Esophagus muscularis mucosa (tissue), 4 donors: ENCODE results near the gene PCDH17. TPM values are rescaled to one million over a fixed set of nuclear protein-coding genes. Genes with fewer than 3 reads are reported as not detected.

Experiments
- DNase-seq: peaks from one replicate; pipeline ENCODE4 v3.0.0-alpha.2; 2017; ENCODE audit errors: extremely low spot score
- H3K27ac ChIP-seq, 4 donors: fragments of 200-600 bp; sonication (generic); replicated peaks in 1 of 4; 1 replicate in 3 of 4; 2 replicates in 1 of 4; pipeline ENCODE4 v1.5.1; 2016 to 2019; ENCODE audit warnings: mild to moderate bottlenecking in 1 of 4
- H3K27me3 ChIP-seq, 4 donors: fragments of 200-600 bp; sonication (generic); one replicate each; pipeline versions ENCODE4 v1.5.1 to v1.6.0; 2016 to 2019
- H3K36me3 ChIP-seq, 4 donors: fragments of 200-600 bp; sonication (generic); one replicate each; pipeline ENCODE4 v1.5.1; 2016 to 2019
- H3K4me1 ChIP-seq, 4 donors: fragments of 200-600 bp; sonication (generic); one replicate each; pipeline ENCODE4 v1.5.1; 2016 to 2019
- H3K4me3 ChIP-seq, 4 donors: fragments of 200-600 bp; sonication (generic); 1 replicate in 2 of 4; 2 replicates in 2 of 4; pipeline ENCODE4 v1.5.1; 2016 to 2019; ENCODE audit warnings: mild to moderate bottlenecking in 4 of 4, moderate library complexity in 1 of 4
- H3K9me3 ChIP-seq, 4 donors: fragments of 200-600 bp; sonication (generic); 1 replicate in 3 of 4; 2 replicates in 1 of 4; pipeline ENCODE4 v1.5.1; 2016 to 2019
- EP300 ChIP-seq: sonication (generic); formaldehyde crosslinking; IDR thresholded peaks from one replicate; pipeline ENCODE4 v1.6.1; 2017; ENCODE audit warnings: antibody characterized with exemption
- POLR2A ChIP-seq: fragments of 450-650 bp; IDR thresholded peaks from one replicate; pipeline ENCODE4 v1.6.1; 2017; ENCODE audit warnings: antibody characterized with exemption, moderate library complexity, mild to moderate bottlenecking, low read depth
- POLR2AphosphoS5 ChIP-seq, 2 donors: sonication (generic); formaldehyde crosslinking; IDR thresholded peaks; one replicate each; pipeline ENCODE4 v1.6.1; 2017; ENCODE audit warnings: antibody characterized with exemption in 2 of 2
- WGBS: methylation state at CpG from one replicate; pipeline ENCODE4 v1.1.5; 2018; 5-methylcytosine and 5-hydroxymethylcytosine counted together
- intact Hi-C: fragments of 100-400 bp; cut with DNase I; formaldehyde crosslinking; loops from one replicate; pipeline ENCODE4 v1.15.1; 2023
- total RNA-seq, 4 donors: library from RNA; depleted of rRNA; stranded (reverse); fragments of >200 nt; gene quantifications; one replicate each; pipeline versions ENCODE4 v1.1.0 to v1.2.1, GENCODE V29; 2016
- TF ChIP-seq, protein P1 (sequence below), 3 experiments: fragments of 200-600 bp in 2 of 3; fragments of 450-650 bp in 1 of 3; sonication (generic) in 2 of 3; IDR thresholded peaks; one replicate each; pipeline ENCODE4 v1.5.1; 2017 to 2019; ENCODE audit warnings: antibody characterized with exemption in 3 of 3, mild to moderate bottlenecking in 2 of 3, moderate library complexity in 1 of 3

Gene PCDH17
- total RNA-seq, 4 donors from 2014 or later: 5.0 to 9.5 (median 8.3) TPM

DNA sequence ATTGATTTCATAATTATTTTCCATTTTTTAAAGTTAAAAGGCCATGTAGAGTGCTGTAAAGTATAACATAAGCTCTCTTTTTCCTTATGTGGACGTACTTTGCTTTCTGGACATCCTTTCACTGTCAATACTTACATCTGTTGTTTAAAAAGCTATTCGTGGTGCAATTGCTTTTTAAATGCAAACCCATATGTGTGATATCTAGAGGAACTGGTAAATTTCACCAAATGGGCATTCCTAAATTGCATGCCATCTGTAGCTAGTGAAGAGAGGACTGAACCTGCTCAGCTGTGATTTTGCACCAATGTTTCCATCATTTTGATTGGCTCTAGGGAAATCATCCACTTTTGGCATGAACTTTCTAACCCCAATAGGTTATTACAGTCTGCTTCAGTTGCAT, 129.4 kb downstream of the PCDH17 start:
- H3K9me3 ChIP-seq: no peaks in the 10 kb centered on the region
- TF ChIP-seq POLR2AphosphoS5 (IDR thresholded peaks at IDR 0.05) (no peak), POLR2A (no peak), EP300 (no peak)
- TF ChIP-seq, protein P1, sequence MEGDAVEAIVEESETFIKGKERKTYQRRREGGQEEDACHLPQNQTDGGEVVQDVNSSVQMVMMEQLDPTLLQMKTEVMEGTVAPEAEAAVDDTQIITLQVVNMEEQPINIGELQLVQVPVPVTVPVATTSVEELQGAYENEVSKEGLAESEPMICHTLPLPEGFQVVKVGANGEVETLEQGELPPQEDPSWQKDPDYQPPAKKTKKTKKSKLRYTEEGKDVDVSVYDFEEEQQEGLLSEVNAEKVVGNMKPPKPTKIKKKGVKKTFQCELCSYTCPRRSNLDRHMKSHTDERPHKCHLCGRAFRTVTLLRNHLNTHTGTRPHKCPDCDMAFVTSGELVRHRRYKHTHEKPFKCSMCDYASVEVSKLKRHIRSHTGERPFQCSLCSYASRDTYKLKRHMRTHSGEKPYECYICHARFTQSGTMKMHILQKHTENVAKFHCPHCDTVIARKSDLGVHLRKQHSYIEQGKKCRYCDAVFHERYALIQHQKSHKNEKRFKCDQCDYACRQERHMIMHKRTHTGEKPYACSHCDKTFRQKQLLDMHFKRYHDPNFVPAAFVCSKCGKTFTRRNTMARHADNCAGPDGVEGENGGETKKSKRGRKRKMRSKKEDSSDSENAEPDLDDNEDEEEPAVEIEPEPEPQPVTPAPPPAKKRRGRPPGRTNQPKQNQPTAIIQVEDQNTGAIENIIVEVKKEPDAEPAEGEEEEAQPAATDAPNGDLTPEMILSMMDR (IDR thresholded peaks at IDR 0.05): no peak
- H3K27ac ChIP-seq: no peak overlapping the region
- H3K36me3 ChIP-seq: no peaks in the 10 kb centered on the region
- no peak overlapping the region for H3K4me3 ChIP-seq
- DNase-seq: no peak
- 56% methylated on average over 2 of the region's 2 CpGs for WGBS
- H3K4me1 ChIP-seq: no peaks in the 10 kb centered on the region
- intact Hi-C loops: no loop called here
- H3K27me3 ChIP-seq: no peaks in the 10 kb centered on the region

DNA sequence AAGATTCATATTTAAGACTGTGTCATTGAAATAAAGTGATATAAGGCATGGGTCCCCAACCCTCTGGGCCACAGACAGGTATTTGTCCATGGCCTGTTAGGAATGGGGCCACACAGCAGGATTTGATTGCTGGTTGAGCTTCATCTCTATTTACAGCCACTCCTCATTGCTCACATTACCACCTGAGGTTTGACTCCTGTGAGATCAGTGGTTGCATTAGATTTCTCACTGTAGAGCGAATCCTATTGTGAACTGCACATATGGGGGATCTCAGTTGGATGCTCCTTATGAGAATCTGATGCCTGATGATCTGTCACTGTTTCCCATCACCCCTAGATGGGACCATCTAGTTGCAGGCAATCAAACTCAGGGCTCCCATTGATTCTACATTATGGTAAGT, 132.1 kb downstream of the PCDH17 start:
- intact Hi-C loops: no loop called here
- DNase-seq: no peak
- no peaks in the 10 kb centered on the region for H3K4me1 ChIP-seq
- no peaks in the 10 kb centered on the region for H3K36me3 ChIP-seq
- H3K9me3 ChIP-seq: no peaks in the 10 kb centered on the region
- no peak overlapping the region for H3K4me3 ChIP-seq
- H3K27ac ChIP-seq: no peak overlapping the region
- 87% methylated on average over 1 of the region's 1 CpG for WGBS
- H3K27me3 ChIP-seq: no peaks in the 10 kb centered on the region
- TF ChIP-seq, protein P1 (IDR thresholded peaks at IDR 0.05): no peak
- TF ChIP-seq EP300 (no peak), POLR2AphosphoS5 (IDR thresholded peaks at IDR 0.05) (no peak), POLR2A (no peak)
